IMR-90 (cell line): ENCODE data around the gene MRPS5.

Source experiments
- MAFK ChIP-seq: IDR thresholded peaks from 2 replicates; pipeline ENCODE4 v1.6.1; 2012; ENCODE audit warnings: low read depth, low read length, improper control_type of control experiment
- POLR2A ChIP-seq: IDR thresholded peaks from 2 replicates; pipeline ENCODE4 v1.6.1; 2012; ENCODE audit warnings: mild to moderate bottlenecking, low read depth, low read length
- RAD21 ChIP-seq: IDR thresholded peaks from 2 replicates; pipeline ENCODE4 v1.6.1; 2012; ENCODE audit warnings: low read length, improper control_type of control experiment
- RCOR1 ChIP-seq: IDR thresholded peaks from 2 replicates; pipeline ENCODE4 v1.6.1; 2012; ENCODE audit warnings: mild to moderate bottlenecking, low read length, improper control_type of control experiment; ENCODE audit not compliant: insufficient replicate concordance
- USF2 ChIP-seq: fragments of 150-350 bp; IDR thresholded peaks from 2 replicates; pipeline ENCODE4 v1.6.1; 2017; ENCODE audit warnings: mild to moderate bottlenecking, antibody characterized with exemption, low read length, low read depth
- TF ChIP-seq, protein P1 (sequence below): conservative IDR thresholded peaks from 2 replicates; pipeline ENCODE4 v1.5.1; 2012; ENCODE audit warnings: mild to moderate bottlenecking, low read depth, low read length, improper control_type of control experiment

GRCh38 chr2:95049683-95049955, 72.0 kb downstream of the MRPS5 start:
- TF ChIP-seq, protein P1, sequence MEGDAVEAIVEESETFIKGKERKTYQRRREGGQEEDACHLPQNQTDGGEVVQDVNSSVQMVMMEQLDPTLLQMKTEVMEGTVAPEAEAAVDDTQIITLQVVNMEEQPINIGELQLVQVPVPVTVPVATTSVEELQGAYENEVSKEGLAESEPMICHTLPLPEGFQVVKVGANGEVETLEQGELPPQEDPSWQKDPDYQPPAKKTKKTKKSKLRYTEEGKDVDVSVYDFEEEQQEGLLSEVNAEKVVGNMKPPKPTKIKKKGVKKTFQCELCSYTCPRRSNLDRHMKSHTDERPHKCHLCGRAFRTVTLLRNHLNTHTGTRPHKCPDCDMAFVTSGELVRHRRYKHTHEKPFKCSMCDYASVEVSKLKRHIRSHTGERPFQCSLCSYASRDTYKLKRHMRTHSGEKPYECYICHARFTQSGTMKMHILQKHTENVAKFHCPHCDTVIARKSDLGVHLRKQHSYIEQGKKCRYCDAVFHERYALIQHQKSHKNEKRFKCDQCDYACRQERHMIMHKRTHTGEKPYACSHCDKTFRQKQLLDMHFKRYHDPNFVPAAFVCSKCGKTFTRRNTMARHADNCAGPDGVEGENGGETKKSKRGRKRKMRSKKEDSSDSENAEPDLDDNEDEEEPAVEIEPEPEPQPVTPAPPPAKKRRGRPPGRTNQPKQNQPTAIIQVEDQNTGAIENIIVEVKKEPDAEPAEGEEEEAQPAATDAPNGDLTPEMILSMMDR = no peak
- no peak for TF ChIP-seq MAFK
- no peak for TF ChIP-seq RCOR1
- TF ChIP-seq RAD21 = no peak
- TF ChIP-seq USF2 = no peak
- TF ChIP-seq POLR2A = no peak
